GM10266 (cell line): Measurements from ENCODE around the gene SGIP1.
"Not testable (repeated sequence)": the region's sequence is repeated elsewhere in the genome, so short reads cannot be mapped to it uniquely, and the experiment has no call there.

Experiments
- DNase-seq: peaks from one replicate; pipeline ENCODE4 v3.0.0; 2012; ENCODE audit errors: extremely low spot score
- CTCF ChIP-seq: IDR thresholded peaks from 2 replicates; pipeline ENCODE4 v1.5.1; 2012; ENCODE audit warnings: mild to moderate bottlenecking, low read depth; ENCODE audit not compliant: control insufficient read depth, insufficient read depth; ENCODE audit errors: missing control alignments

SGIP1 gene

GRCh38 chr1:66731170-66731865 lies 197.4 kb downstream of the SGIP1 start:
- DNase-seq = no peak
- no peak for TF ChIP-seq CTCF

GRCh38 chr1:66732407-66733166 lies 198.6 kb downstream of the SGIP1 start:
- TF ChIP-seq CTCF = no peak
- no peak for DNase-seq

GRCh38 chr1:66733348-66734017 lies 199.5 kb downstream of the SGIP1 start:
- no peak for DNase-seq
- peak; percentile 10 for TF ChIP-seq CTCF

GRCh38 chr1:66734531-66734930 lies 200.6 kb downstream of the SGIP1 start:
- not testable (repeated sequence) for DNase-seq

- no peak for TF ChIP-seq CTCF
- DNase-seq = no peak
These were observed 203.9 kb downstream of the SGIP1 start for GRCh38 chr1:66737836-66738235.

- no peak for TF ChIP-seq CTCF
- no peak for DNase-seq
These were observed 205.6 kb downstream of the SGIP1 start for GRCh38 chr1:66739401-66740157.

GRCh38 chr1:66745451-66745850 lies 211.5 kb downstream of the SGIP1 start:
- DNase-seq = no peak
- TF ChIP-seq CTCF = no peak
